ENCODE results near the gene TRMO. TPM values are rescaled to one million over a fixed set of nuclear protein-coding genes. Genes with fewer than 3 reads are reported as not detected.

The TRMO gene, protein sequence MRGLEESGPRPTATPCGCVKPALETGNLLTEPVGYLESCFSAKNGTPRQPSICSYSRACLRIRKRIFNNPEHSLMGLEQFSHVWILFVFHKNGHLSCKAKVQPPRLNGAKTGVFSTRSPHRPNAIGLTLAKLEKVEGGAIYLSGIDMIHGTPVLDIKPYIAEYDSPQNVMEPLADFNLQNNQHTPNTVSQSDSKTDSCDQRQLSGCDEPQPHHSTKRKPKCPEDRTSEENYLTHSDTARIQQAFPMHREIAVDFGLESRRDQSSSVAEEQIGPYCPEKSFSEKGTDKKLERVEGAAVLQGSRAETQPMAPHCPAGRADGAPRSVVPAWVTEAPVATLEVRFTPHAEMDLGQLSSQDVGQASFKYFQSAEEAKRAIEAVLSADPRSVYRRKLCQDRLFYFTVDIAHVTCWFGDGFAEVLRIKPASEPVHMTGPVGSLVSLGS
- 10.7 and 10.8 TPM in 2 replicates for total RNA-seq

DNA sequence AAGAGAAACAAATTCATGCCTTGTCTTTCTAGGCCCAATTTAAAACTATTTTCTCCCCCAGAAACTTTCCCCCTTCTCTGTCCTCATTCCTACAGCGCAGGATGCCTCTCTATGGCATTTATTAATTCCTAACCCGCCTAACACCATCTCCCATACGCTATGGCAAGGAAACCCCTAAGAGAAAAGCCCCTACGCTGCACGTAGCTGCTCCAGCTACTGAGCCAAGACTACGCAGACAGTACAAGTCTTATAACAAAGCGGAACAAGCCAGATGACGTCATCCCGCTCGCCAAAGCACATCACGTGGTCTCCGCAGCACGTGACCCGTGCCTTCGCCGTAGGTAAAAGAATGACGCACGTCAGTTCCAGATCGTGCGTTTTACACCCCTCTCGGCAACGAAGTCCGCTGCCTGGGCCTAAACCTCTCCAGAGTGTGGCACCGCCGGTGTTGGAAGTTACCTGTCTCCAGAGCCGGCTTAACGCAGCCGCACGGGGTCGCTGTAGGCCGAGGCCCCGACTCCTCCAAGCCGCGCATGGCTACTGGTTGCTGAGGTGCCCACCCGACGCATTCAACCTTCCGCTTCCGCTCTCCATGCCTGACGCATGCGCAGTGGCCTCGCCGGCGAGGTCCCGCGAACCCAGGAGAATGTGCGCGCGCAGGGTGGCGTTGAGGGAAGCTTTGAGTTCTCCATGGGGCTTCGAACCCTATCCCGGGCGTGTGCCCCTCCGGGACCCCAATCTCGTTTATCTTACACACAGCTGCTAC lies at the start of gene TRMO:
Gene TRMO (minus strand): TSS at position 542 of the 766 bp plus-strand sequence. CDS start 7 bp downstream, at position 535.

GRCh38 chr9:97938081-97938644 lies 15.9 kb upstream of the TRMO start, which contains the start of gene HEMGN:
HEMGN (minus strand) TSS chr9:97938172; CDS start chr9:97938136, 36 bp downstream.

Other genes with a start within 250 kb of the TRMO start
- gene XPA, start 225.2 kb downstream of the TRMO start, total RNA-seq = 5.2 and 5.8 TPM in 2 replicates
- gene FOXE1, start 69.3 kb downstream of the TRMO start, total RNA-seq = not detected in 2 replicates
- not detected in 2 replicates for gene HEMGN, start 15.7 kb upstream of the TRMO start, total RNA-seq
- 13.5 and 20.8 TPM in 2 replicates for gene ANP32B, start 60.8 kb upstream of the TRMO start, total RNA-seq
- gene NANS, start 134.2 kb upstream of the TRMO start, total RNA-seq = 171 and 176 TPM in 2 replicates
- 14.4 and 17.7 TPM in 2 replicates for gene TRIM14, start 196.7 kb upstream of the TRMO start, total RNA-seq